Cardiac fibroblast (primary cell): ENCODE results near the gene AARS1.
"Not testable (repeated sequence)": the region's sequence is repeated elsewhere in the genome, so short reads cannot be mapped to it uniquely, and the experiment has no call there.

Experiments used
- DNase-seq, 2 donors: peaks; one replicate each; pipeline versions ENCODE4 v3.0.0 to v3.0.0-alpha.2; 2010; ENCODE audit warnings: low read depth in 2 of 2
- H3K4me3 ChIP-seq, 2 donors: replicated peaks in 1 of 2; 1 replicate in 1 of 2; 2 replicates in 1 of 2; pipeline ENCODE4 v1.5.1; 2011; ENCODE audit warnings: low read depth in 2 of 2, low read length in 2 of 2, mild to moderate bottlenecking in 2 of 2, moderate library complexity in 1 of 2
- CTCF ChIP-seq: IDR thresholded peaks from one replicate; pipeline ENCODE4 v1.5.1; 2011; ENCODE audit warnings: low read depth, mild to moderate bottlenecking, low read length, inconsistent platforms

The AARS1 gene

GRCh38 chr16:70295634-70296033 is 6.3 kb upstream of the AARS1 start:
- no peak for TF ChIP-seq CTCF
- DNase-seq: no peak

DNA sequence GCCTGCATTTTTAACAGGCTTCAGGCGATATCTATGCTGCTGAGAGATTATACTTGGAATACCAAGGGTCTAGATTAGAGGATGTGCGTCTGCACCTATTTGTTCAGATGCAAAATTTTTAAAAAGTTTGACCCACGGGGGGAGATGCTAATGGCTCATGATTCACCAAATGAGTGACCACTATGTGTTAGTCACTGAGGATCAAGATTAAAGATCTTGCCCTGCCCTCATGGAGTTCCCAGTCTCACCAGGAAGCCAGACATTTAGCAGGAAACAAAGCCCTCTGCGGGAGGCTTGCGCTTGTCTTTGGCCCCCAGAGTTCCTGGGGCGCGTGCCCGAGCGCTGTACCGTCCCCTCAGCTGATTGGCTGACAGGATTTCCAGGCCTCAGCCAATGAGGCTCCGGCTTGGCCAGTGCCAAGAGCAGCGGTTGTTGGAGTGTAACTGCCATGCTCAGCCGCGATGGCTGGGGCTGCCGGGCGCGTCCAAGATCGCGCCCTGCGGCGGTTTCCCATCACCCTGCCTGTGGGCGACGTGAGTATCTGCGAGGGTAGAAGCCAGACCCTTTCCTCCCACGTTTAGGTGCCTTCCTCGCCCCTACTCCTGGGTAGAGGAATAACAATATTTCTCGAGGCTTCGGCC is 5.2 kb upstream of the AARS1 start:
- H3K4me3 ChIP-seq: no peak overlapping the region
- no peak for TF ChIP-seq CTCF
- no peak for DNase-seq

More at GRCh38 chr16:70295634-70296033, 6.3 kb upstream of the AARS1 start:
- no peak overlapping the region for H3K4me3 ChIP-seq

GRCh38 chr16:70292148-70292547 is 2.8 kb upstream of the AARS1 start:
- H3K4me3 ChIP-seq, DNase-seq: not testable (repeated sequence)

GRCh38 chr16:70290949-70291519 is 1.7 kb upstream of the AARS1 start:
- DNase-seq: no peak
- TF ChIP-seq CTCF: no peak
- H3K4me3 ChIP-seq: no peak overlapping the region

GRCh38 chr16:70287304-70287971 is 1.9 kb downstream of the AARS1 start:
- DNase-seq: not testable (repeated sequence)
- peak overlapping the region in 1 of 2 donors; percentile 87 for H3K4me3 ChIP-seq

- no peak for TF ChIP-seq CTCF
- no peak for DNase-seq
- H3K4me3 ChIP-seq: no peak overlapping the region
These were observed 12.9 kb downstream of the AARS1 start for GRCh38 chr16:70276392-70276791.

- DNase-seq: no peak
- no peak for TF ChIP-seq CTCF
- H3K4me3 ChIP-seq: no peak overlapping the region
These were observed 17.6 kb downstream of the AARS1 start for GRCh38 chr16:70271696-70272095.
